ENCODE results near the gene ZNF680.

The ZNF680 gene

DNA sequence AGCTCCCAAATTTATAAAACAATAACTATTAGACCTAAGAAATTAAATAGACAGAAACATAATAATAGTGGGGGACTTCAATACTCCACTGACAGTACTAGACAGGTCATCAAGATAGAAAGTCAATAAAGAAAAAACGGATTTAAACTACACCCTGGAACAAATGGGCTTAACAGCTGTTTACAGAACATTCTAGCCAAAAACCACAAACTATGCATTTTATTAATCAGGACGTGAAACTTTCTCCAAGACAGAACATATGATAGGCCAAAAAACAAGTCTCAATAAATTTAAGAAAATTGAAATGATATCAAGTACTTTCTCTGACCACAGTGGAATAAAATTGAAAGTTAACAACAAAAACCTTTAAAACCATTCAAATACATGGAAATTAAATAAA, 46.4 kb downstream of the ZNF680 start:
- Histone ChIP-seq H3K27me3 (ENCODE audit: insufficient read depth, low read length, poor library complexity, severe bottlenecking) (no peaks in the 10 kb centered on the region), H3K9ac (ENCODE audit: low read depth, low read length, poor library complexity, severe bottlenecking) (no peak overlapping the region), H3K9me2 (replicated peaks; ENCODE audit: low read depth, low read length) (no peaks in the 10 kb centered on the region), H4K20me1 (ENCODE audit: insufficient read depth, low read length, poor library complexity, severe bottlenecking) (no peaks in the 10 kb centered on the region), H3K4me3 (ENCODE audit: low read length, poor library complexity, severe bottlenecking) (no peak overlapping the region), H2AFZ (ENCODE audit: low read length) (no peak overlapping the region), H3K4me2 (ENCODE audit: low read depth, low read length, poor library complexity, severe bottlenecking) (no peak overlapping the region), H3K4me1 (ENCODE audit: insufficient read depth, low read length, poor library complexity, severe bottlenecking) (no peaks in the 10 kb centered on the region), H3K9me3 (ENCODE audit: insufficient read depth, low read depth, low read length) (peaks cover 26% of the 10 kb centered on the region), H3K36me3 (ENCODE audit: insufficient read depth, low read length) (peaks cover 26% of the 10 kb centered on the region), H3K79me2 (ENCODE audit: insufficient read depth, low read length) (peaks cover 30% of the 10 kb centered on the region), H3F3A (ENCODE audit: low read depth) (no peaks in the 10 kb centered on the region)
- TF ChIP-seq, protein P1, sequence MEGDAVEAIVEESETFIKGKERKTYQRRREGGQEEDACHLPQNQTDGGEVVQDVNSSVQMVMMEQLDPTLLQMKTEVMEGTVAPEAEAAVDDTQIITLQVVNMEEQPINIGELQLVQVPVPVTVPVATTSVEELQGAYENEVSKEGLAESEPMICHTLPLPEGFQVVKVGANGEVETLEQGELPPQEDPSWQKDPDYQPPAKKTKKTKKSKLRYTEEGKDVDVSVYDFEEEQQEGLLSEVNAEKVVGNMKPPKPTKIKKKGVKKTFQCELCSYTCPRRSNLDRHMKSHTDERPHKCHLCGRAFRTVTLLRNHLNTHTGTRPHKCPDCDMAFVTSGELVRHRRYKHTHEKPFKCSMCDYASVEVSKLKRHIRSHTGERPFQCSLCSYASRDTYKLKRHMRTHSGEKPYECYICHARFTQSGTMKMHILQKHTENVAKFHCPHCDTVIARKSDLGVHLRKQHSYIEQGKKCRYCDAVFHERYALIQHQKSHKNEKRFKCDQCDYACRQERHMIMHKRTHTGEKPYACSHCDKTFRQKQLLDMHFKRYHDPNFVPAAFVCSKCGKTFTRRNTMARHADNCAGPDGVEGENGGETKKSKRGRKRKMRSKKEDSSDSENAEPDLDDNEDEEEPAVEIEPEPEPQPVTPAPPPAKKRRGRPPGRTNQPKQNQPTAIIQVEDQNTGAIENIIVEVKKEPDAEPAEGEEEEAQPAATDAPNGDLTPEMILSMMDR (conservative IDR thresholded peaks at IDR 0.05; ENCODE audit: low read length), result no peak
- no peak for TF ChIP-seq EZH2phosphoT487 (IDR thresholded peaks at IDR 0.05; ENCODE audit: borderline replicate concordance)

DNA sequence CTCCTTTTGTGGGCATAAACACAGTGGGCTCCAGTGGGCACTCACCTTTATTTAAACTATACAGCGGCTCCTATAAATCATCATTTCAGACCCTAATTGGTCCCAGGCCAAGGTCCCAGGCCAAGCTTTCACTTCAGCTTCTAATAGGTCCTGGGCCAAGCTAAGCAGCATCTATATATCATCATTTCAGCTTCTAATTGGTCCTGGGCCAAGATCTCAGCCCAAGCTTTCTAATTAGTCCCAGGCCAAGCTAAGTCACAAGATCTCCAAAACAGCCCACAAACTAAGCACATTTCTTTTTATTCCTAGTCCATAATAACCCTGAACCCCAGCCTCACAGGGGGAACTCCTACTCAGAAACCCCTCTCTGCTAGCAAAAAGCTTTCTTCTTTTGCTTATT, 47.1 kb downstream of the ZNF680 start:
- H3K36me3 ChIP-seq (ENCODE audit: insufficient read depth, low read length), result peaks cover 19% of the 10 kb centered on the region
- no peak overlapping the region for H3K4me3 ChIP-seq (ENCODE audit: low read length, poor library complexity, severe bottlenecking)
- H3K9ac ChIP-seq (ENCODE audit: low read depth, low read length, poor library complexity, severe bottlenecking), result no peak overlapping the region
- H3K4me1 ChIP-seq (ENCODE audit: insufficient read depth, low read length, poor library complexity, severe bottlenecking), result no peaks in the 10 kb centered on the region
- H3F3A ChIP-seq (ENCODE audit: low read depth), result no peaks in the 10 kb centered on the region
- H3K9me2 ChIP-seq (replicated peaks; ENCODE audit: low read depth, low read length), result no peaks in the 10 kb centered on the region
- H2AFZ ChIP-seq (ENCODE audit: low read length), result no peak overlapping the region
- H3K79me2 ChIP-seq (ENCODE audit: insufficient read depth, low read length), result peaks cover 30% of the 10 kb centered on the region
- no peaks in the 10 kb centered on the region for H3K27me3 ChIP-seq (ENCODE audit: insufficient read depth, low read length, poor library complexity, severe bottlenecking)
- TF ChIP-seq, protein P1 (conservative IDR thresholded peaks at IDR 0.05; ENCODE audit: low read length), result no peak
- no peak for TF ChIP-seq EZH2phosphoT487 (IDR thresholded peaks at IDR 0.05; ENCODE audit: borderline replicate concordance)
- peaks cover 20% of the 10 kb centered on the region for H3K9me3 ChIP-seq (ENCODE audit: insufficient read depth, low read depth, low read length)
- H3K4me2 ChIP-seq (ENCODE audit: low read depth, low read length, poor library complexity, severe bottlenecking), result no peak overlapping the region
- no peaks in the 10 kb centered on the region for H4K20me1 ChIP-seq (ENCODE audit: insufficient read depth, low read length, poor library complexity, severe bottlenecking)

DNA sequence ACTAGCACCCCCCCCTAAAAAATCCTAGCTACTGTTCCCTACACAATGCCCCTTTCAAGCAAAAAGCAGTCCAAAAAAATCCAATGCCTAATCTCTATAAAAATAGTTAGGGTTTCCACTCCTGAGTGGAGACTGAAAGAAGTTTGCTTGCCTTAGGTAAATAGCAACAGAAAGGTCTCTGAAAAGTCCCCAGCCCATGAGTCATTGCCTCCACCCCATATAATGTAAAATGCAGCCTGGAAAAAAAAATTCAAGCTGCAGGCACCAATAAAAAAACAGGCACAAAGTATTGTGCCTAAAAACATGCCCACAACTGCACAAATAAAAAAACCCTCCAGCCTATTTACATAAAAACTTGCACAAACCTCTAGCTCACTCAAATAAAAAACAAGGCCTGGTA, 47.5 kb downstream of the ZNF680 start:
- H3K4me1 ChIP-seq (ENCODE audit: insufficient read depth, low read length, poor library complexity, severe bottlenecking), result no peaks in the 10 kb centered on the region
- peaks cover 30% of the 10 kb centered on the region for H3K79me2 ChIP-seq (ENCODE audit: insufficient read depth, low read length)
- TF ChIP-seq EZH2phosphoT487 (IDR thresholded peaks at IDR 0.05; ENCODE audit: borderline replicate concordance), result no peak
- TF ChIP-seq, protein P1 (conservative IDR thresholded peaks at IDR 0.05; ENCODE audit: low read length), result no peak
- H2AFZ ChIP-seq (ENCODE audit: low read length), result no peak overlapping the region
- H3K27me3 ChIP-seq (ENCODE audit: insufficient read depth, low read length, poor library complexity, severe bottlenecking), result no peaks in the 10 kb centered on the region
- H3K9ac ChIP-seq (ENCODE audit: low read depth, low read length, poor library complexity, severe bottlenecking), result no peak overlapping the region
- no peaks in the 10 kb centered on the region for H3K9me2 ChIP-seq (replicated peaks; ENCODE audit: low read depth, low read length)
- no peak overlapping the region for H3K4me2 ChIP-seq (ENCODE audit: low read depth, low read length, poor library complexity, severe bottlenecking)
- no peaks in the 10 kb centered on the region for H3F3A ChIP-seq (ENCODE audit: low read depth)
- peaks cover 17% of the 10 kb centered on the region for H3K9me3 ChIP-seq (ENCODE audit: insufficient read depth, low read depth, low read length)
- H3K4me3 ChIP-seq (ENCODE audit: low read length, poor library complexity, severe bottlenecking), result no peak overlapping the region
- H4K20me1 ChIP-seq (ENCODE audit: insufficient read depth, low read length, poor library complexity, severe bottlenecking), result no peaks in the 10 kb centered on the region
- H3K36me3 ChIP-seq (ENCODE audit: insufficient read depth, low read length), result peaks cover 15% of the 10 kb centered on the region

Data from Loucy (cell line).